OCI-LY1 (cell line): ENCODE measurements around the gene NXF2B.
"Not testable (repeated sequence)": the region's sequence is repeated elsewhere in the genome, so short reads cannot be mapped to it uniquely, and the experiment has no call there.

ENCODE experiments used
- EZH2 ChIP-seq: fragments of 200-600 bp; sonication (generic), shearing (Covaris generic); IDR thresholded peaks from 2 replicates; pipeline ENCODE4 v1.8.0; 2017; ENCODE audit warnings: borderline replicate concordance, mixed run types, mild to moderate bottlenecking, antibody characterized with exemption, low read length, moderate library complexity, mixed read lengths
- TF ChIP-seq, protein P1 (sequence below): fragments of 200-600 bp; sonication (generic), shearing (Covaris generic); IDR thresholded peaks from 2 replicates; pipeline ENCODE4 v1.5.1; 2017; ENCODE audit warnings: mild to moderate bottlenecking, antibody characterized with exemption, low read length, moderate library complexity, mixed read lengths

DNA sequence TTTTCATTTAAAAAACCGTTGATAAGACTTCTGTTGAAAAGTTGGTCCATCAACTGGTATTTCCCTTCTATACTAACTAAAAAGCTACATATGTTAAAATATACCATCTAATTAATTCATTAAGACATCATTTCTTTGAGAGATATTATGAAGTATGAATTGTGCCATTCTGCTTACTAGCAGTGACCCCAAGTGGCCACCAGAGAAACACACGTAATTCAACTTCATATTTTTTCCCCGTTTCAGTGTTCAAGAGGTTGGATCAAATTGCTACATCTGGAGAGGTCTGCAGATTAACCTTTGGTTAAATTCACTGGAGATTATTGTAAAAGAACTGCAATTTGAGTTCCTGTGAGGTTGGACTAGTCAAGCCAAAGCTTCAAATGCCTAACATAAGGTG lies 30.4 kb upstream of the NXF2B start:
- TF ChIP-seq, protein P1, sequence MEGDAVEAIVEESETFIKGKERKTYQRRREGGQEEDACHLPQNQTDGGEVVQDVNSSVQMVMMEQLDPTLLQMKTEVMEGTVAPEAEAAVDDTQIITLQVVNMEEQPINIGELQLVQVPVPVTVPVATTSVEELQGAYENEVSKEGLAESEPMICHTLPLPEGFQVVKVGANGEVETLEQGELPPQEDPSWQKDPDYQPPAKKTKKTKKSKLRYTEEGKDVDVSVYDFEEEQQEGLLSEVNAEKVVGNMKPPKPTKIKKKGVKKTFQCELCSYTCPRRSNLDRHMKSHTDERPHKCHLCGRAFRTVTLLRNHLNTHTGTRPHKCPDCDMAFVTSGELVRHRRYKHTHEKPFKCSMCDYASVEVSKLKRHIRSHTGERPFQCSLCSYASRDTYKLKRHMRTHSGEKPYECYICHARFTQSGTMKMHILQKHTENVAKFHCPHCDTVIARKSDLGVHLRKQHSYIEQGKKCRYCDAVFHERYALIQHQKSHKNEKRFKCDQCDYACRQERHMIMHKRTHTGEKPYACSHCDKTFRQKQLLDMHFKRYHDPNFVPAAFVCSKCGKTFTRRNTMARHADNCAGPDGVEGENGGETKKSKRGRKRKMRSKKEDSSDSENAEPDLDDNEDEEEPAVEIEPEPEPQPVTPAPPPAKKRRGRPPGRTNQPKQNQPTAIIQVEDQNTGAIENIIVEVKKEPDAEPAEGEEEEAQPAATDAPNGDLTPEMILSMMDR = not testable (repeated sequence)
- not testable (repeated sequence) for TF ChIP-seq EZH2
